ENCODE results near the gene IRAK1BP1. TPM values are rescaled to one million over a fixed set of nuclear protein-coding genes. Genes with fewer than 3 reads are reported as not detected.

IRAK1BP1 gene
- total and polyA plus RNA-seq, 7 donors = 0.52 to 1.8 (median 0.92) TPM

- H3K9me3 ChIP-seq = no peaks in the 10 kb centered on the region
- WGBS, 3 donors = 58 to 63% (median 59%) methylated on average over 2 of the region's 2 CpGs
- DNase-seq = no peak
- H3K4me1 ChIP-seq = no peaks in the 10 kb centered on the region
- no peaks in the 10 kb centered on the region for H3K36me3 ChIP-seq (ENCODE audit: insufficient read depth in 1 of 2, low read depth in 1 of 2)
- ATAC-seq = no peak
- no peaks in the 10 kb centered on the region for H3K27me3 ChIP-seq (ENCODE audit: insufficient read depth in 3 of 3, low read length in 2 of 3)
- H3K4me3 ChIP-seq = no peak overlapping the region
- intact Hi-C loops (cut with DNase I) = no loop called here
- no peak overlapping the region for H3K27ac ChIP-seq
- TF ChIP-seq, protein P1, sequence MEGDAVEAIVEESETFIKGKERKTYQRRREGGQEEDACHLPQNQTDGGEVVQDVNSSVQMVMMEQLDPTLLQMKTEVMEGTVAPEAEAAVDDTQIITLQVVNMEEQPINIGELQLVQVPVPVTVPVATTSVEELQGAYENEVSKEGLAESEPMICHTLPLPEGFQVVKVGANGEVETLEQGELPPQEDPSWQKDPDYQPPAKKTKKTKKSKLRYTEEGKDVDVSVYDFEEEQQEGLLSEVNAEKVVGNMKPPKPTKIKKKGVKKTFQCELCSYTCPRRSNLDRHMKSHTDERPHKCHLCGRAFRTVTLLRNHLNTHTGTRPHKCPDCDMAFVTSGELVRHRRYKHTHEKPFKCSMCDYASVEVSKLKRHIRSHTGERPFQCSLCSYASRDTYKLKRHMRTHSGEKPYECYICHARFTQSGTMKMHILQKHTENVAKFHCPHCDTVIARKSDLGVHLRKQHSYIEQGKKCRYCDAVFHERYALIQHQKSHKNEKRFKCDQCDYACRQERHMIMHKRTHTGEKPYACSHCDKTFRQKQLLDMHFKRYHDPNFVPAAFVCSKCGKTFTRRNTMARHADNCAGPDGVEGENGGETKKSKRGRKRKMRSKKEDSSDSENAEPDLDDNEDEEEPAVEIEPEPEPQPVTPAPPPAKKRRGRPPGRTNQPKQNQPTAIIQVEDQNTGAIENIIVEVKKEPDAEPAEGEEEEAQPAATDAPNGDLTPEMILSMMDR (IDR thresholded peaks at IDR 0.05) = no peak
These were observed 35.9 kb upstream of the IRAK1BP1 start for GRCh38 chr6:78831492-78831891.

DNA sequence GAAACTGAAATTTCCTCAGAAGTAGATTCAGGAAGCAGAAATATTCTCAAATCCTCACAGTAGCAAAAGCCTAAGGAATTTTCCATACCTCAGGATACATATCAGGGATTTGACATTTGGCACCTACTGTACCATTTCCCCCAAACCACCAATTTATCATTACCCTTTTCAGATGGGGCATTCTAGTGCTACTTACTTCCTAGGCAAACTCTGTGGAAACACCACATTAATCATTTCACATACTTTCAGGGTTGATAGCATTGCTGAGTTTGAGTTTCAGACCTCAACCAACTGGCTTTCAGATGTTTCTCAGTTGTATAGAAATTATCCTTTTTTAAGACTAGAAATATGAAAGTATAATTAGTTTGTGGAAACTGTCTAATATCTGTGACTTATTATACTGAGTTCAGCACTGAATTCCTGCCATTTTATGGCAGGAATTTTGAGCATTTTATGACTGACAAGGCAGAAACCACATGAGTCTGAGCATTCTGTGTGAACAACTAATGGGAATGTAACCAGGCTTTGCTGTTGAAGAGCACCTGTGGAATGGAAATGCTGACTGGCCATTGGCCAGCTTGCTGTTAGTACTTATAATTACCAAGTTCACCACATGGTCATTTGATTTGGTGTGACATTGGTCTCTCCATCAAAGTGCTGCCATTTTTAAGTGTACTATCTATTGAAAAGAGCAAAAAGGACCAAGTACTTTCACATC is 35.1 kb upstream of the IRAK1BP1 start:
- Histone ChIP-seq H3K36me3 (ENCODE audit: insufficient read depth in 1 of 2, low read depth in 1 of 2) (no peaks in the 10 kb centered on the region), H3K27me3 (ENCODE audit: insufficient read depth in 3 of 3, low read length in 2 of 3) (no peaks in the 10 kb centered on the region), H3K27ac (no peak overlapping the region), H3K9me3 (no peaks in the 10 kb centered on the region), H3K4me3 (no peak overlapping the region), H3K4me1 (no peaks in the 10 kb centered on the region)
- DNase-seq (no peak), ATAC-seq (no peak)
- intact Hi-C loops (cut with DNase I) = no loop called here
- TF ChIP-seq, protein P1 (IDR thresholded peaks at IDR 0.05) = no peak

DNA sequence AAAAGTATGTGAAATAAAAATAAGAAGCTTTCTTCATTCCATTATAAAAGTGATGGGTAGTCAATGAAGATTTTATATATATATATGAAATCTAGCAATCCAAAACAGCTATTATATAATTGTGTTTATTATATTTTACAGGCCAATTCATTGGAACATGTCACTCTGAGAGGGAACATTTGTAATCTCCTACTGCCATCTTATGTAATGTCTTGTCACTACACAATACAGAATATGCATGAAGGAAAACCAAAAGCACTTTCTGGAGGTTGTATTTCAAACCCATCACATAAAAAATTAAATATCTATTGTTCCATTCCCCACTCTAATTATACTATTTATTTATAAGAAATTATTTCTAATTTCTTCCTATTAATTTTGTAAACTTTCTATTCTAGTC is 31.5 kb upstream of the IRAK1BP1 start:
- no peaks in the 10 kb centered on the region for H3K27me3 ChIP-seq (ENCODE audit: insufficient read depth in 3 of 3, low read length in 2 of 3)
- H3K4me1 ChIP-seq = no peaks in the 10 kb centered on the region
- H3K36me3 ChIP-seq (ENCODE audit: insufficient read depth in 1 of 2, low read depth in 1 of 2) = no peaks in the 10 kb centered on the region
- DNase-seq (no peak), ATAC-seq (no peak)
- no peak overlapping the region for H3K27ac ChIP-seq
- H3K4me3 ChIP-seq = no peak overlapping the region
- intact Hi-C loops (cut with DNase I) = no loop called here
- no peaks in the 10 kb centered on the region for H3K9me3 ChIP-seq
- TF ChIP-seq, protein P1 (IDR thresholded peaks at IDR 0.05) = no peak

GRCh38 chr6:78836598-78836997 is 30.8 kb upstream of the IRAK1BP1 start:
- Histone ChIP-seq H3K4me3 (no peak overlapping the region), H3K27ac (no peak overlapping the region), H3K9me3 (no peaks in the 10 kb centered on the region), H3K36me3 (ENCODE audit: insufficient read depth in 1 of 2, low read depth in 1 of 2) (no peaks in the 10 kb centered on the region), H3K4me1 (no peaks in the 10 kb centered on the region), H3K27me3 (ENCODE audit: insufficient read depth in 3 of 3, low read length in 2 of 3) (no peaks in the 10 kb centered on the region)
- TF ChIP-seq, protein P1 (IDR thresholded peaks at IDR 0.05) = no peak
- DNase-seq (no peak), ATAC-seq (no peak)
- intact Hi-C loops (cut with DNase I) = no loop called here
- 66 to 71% (median 70%) methylated on average over 3 of the region's 3 CpGs for WGBS, 3 donors

- H3K9me3 ChIP-seq = no peaks in the 10 kb centered on the region
- ATAC-seq = no peak
- no peak overlapping the region for H3K4me3 ChIP-seq
- intact Hi-C loops (cut with DNase I) = no loop called here
- TF ChIP-seq, protein P1 (IDR thresholded peaks at IDR 0.05) = no peak
- no peaks in the 10 kb centered on the region for H3K27me3 ChIP-seq (ENCODE audit: insufficient read depth in 3 of 3, low read length in 2 of 3)
- no peak for DNase-seq
- H3K36me3 ChIP-seq (ENCODE audit: insufficient read depth in 1 of 2, low read depth in 1 of 2) = no peaks in the 10 kb centered on the region
- H3K4me1 ChIP-seq = no peaks in the 10 kb centered on the region
- H3K27ac ChIP-seq = no peak overlapping the region
These were observed 26.2 kb upstream of the IRAK1BP1 start for GRCh38 chr6:78841111-78841510.

All from psoas muscle (tissue), 8 donors.